Esophagus mucosa (tissue), 1 donor: ENCODE measurements around the gene RIPOR2. TPM values are rescaled to one million over a fixed set of nuclear protein-coding genes. Genes with fewer than 3 reads are reported as not detected.
A peak's percentile ranks its signal among the peaks of the same experiment; 100 is the strongest.

Source experiments
- ATAC-seq: fragments of 200-7000 bp; cut with Tn5 transposase; one replicate; pipeline ENCODE4 v1.9.1; 2020
- total RNA-seq: library from RNA; stranded (reverse); gene quantifications from one replicate; pipeline ENCODE4 v1.2.4, GENCODE V29; 2023
- donor health status: DM: yes; HTN: yes; CAD: no.

RIPOR2 gene, protein sequence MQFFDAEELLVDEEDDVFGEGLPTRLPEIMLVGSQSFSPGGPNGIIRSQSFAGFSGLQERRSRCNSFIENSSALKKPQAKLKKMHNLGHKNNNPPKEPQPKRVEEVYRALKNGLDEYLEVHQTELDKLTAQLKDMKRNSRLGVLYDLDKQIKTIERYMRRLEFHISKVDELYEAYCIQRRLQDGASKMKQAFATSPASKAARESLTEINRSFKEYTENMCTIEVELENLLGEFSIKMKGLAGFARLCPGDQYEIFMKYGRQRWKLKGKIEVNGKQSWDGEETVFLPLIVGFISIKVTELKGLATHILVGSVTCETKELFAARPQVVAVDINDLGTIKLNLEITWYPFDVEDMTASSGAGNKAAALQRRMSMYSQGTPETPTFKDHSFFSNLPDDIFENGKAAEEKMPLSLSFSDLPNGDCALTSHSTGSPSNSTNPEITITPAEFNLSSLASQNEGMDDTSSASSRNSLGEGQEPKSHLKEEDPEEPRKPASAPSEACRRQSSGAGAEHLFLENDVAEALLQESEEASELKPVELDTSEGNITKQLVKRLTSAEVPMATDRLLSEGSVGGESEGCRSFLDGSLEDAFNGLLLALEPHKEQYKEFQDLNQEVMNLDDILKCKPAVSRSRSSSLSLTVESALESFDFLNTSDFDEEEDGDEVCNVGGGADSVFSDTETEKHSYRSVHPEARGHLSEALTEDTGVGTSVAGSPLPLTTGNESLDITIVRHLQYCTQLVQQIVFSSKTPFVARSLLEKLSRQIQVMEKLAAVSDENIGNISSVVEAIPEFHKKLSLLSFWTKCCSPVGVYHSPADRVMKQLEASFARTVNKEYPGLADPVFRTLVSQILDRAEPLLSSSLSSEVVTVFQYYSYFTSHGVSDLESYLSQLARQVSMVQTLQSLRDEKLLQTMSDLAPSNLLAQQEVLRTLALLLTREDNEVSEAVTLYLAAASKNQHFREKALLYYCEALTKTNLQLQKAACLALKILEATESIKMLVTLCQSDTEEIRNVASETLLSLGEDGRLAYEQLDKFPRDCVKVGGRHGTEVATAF
- total RNA-seq: 2.1 TPM

GRCh38 chr6:24935366-24936152 is at the start of gene RIPOR2:
TSS of gene RIPOR2 (minus strand) at chr6:24935960. CDS start at chr6:24935898, 62 bp downstream.
- peak; percentile 37 for ATAC-seq

- ATAC-seq: no peak
Measured at GRCh38 chr6:24985323-24985722, 49.6 kb upstream of the RIPOR2 start.

- no peak for ATAC-seq
Measured at GRCh38 chr6:24982231-24982630, 46.5 kb upstream of the RIPOR2 start.

GRCh38 chr6:24981386-24981760 is 45.6 kb upstream of the RIPOR2 start:
- no peak for ATAC-seq

- no peak for ATAC-seq
Measured at GRCh38 chr6:24980507-24981385, 45.0 kb upstream of the RIPOR2 start.

- no peak for ATAC-seq
Measured at GRCh38 chr6:24979176-24979575, 43.4 kb upstream of the RIPOR2 start.

GRCh38 chr6:24974182-24975171 is 38.7 kb upstream of the RIPOR2 start:
- ATAC-seq: no peak

GRCh38 chr6:24972311-24972958 is 36.7 kb upstream of the RIPOR2 start:
- no peak for ATAC-seq

DNA sequence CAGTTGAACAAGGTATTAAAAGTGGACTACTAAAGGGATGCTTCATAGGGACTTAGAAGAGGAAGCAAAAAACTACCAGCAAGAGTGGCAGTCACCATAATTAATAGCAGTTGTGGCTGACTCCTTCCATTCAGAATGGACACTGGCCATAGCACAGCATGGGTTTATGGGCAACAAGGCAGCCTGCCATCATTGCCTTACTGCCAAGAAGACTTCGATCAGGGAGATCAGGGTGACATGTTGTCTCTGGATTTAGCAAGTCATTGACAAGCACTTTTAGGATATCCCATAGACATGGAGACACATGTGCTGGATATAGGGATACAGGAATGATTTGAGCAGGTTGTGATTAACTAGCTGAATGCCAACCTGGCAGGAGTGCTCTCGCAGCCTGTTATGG is 35.3 kb upstream of the RIPOR2 start:
- no peak for ATAC-seq

- ATAC-seq: no peak
Measured at GRCh38 chr6:24969343-24969860, 33.6 kb upstream of the RIPOR2 start.

- no peak for ATAC-seq
Measured at GRCh38 chr6:24968783-24969182, 33.0 kb upstream of the RIPOR2 start.

DNA sequence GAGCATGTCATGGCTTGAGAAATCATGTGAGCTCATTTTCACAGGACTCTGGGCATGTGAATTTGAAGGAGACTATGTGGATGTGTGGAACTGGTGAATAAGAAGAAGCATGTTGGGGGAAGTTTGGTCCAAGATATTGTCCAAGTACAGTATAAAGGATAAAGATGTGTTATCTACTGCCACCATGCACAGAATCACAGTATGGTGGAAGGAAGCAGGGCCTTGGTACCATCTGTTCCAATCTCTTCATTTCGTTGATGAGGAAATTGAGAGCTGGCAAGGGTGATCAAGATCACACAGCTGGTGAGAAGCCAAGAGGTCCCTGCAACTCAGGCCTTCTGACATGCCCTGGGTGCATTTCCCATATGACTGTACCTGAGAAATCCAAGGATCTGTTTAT is 31.5 kb upstream of the RIPOR2 start:
- ATAC-seq: no peak

- no peak for ATAC-seq
Measured at GRCh38 chr6:24966381-24966780, 30.6 kb upstream of the RIPOR2 start.

- no peak for ATAC-seq
Measured at GRCh38 chr6:24963887-24964570, 28.3 kb upstream of the RIPOR2 start.

DNA sequence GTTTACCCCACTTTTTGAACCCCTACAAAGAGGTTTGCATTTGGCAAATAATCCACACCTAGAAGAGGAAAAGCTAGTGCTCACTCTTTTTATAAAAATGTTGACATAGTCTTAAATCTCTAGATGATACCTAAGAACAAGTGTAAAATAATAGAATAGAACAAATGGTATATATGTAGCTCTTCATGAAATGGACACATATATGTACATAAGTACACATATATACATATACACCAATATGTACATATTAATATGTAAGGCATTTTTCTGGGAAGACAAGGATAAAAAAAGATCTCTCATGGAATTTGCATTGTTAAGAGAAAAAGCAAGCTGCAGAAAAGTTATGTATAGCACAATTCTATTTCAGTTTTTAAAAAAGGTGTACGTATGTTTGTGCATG is 27.6 kb upstream of the RIPOR2 start:
- no peak for ATAC-seq

GRCh38 chr6:24961852-24962251 is 26.1 kb upstream of the RIPOR2 start:
- ATAC-seq: no peak

DNA sequence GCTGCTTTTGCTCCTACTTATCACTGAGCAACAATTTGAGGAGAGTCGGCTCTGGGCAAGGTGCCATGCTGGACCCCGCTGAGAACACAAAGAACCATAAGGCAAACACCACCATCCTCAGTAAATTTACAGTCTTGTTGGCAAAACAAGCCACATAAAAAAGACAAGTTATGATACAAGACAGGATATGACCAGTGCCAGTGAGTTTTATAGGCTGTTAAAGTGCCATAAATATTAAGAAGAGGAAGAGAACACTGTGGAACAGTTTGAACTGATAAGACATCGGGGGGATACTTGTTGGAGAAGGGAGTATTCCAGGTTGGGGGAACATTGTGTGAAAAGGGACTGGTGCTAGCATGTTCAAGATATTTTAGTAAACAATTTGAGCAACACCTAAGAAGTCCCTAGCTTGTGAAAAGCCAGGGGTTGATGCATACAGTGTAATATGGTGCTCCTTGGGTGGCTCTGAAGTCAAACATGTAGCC is 25.3 kb upstream of the RIPOR2 start:
- no peak for ATAC-seq

- no peak for ATAC-seq
Measured at GRCh38 chr6:24959319-24959718, 23.6 kb upstream of the RIPOR2 start.

DNA sequence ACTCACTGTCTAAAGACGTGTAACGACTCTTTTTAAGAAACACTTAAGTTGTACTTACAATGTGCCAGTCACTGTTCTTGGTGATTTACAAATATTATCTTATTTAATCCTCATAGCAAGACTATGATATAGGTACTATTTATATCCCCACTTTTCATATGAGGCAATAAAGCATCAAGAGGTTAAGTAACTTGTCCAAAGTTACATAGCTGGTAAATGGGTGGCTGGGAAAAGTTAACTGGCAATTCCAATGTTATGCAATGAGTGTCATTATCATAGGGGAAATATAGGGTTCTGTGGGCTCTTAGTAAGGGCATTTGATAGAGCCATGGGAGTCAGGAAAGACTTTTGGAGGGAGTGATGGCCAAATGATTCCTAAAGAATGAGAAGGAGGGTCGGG is 21.4 kb upstream of the RIPOR2 start:
- ATAC-seq: no peak
